ENCODE results near the gene SERGEF.

SERGEF gene

GRCh38 chr11:17960091-17960490, 52.8 kb downstream of the SERGEF start:
- FAIRE-seq, result no peak
- no peak for DNase-seq (ENCODE audit: extremely low spot score, insufficient read length, low read depth)

- DNase-seq (ENCODE audit: extremely low spot score, insufficient read length, low read depth), result no peak
- no peak for FAIRE-seq
Measured at GRCh38 chr11:17958446-17958845, 54.4 kb downstream of the SERGEF start.

GRCh38 chr11:17954395-17955252, 58.2 kb downstream of the SERGEF start:
- DNase-seq (ENCODE audit: extremely low spot score, insufficient read length, low read depth) (no peak), FAIRE-seq (no peak)

- no peak for DNase-seq (ENCODE audit: extremely low spot score, insufficient read length, low read depth)
- no peak for FAIRE-seq
Measured at GRCh38 chr11:17952487-17952886, 60.4 kb downstream of the SERGEF start.

GRCh38 chr11:17951685-17952388, 61.0 kb downstream of the SERGEF start:
- FAIRE-seq (no peak), DNase-seq (ENCODE audit: extremely low spot score, insufficient read length, low read depth) (no peak)

- no peak for DNase-seq (ENCODE audit: extremely low spot score, insufficient read length, low read depth)
- no peak for FAIRE-seq
Measured at GRCh38 chr11:17950644-17951043, 62.2 kb downstream of the SERGEF start.

- DNase-seq (ENCODE audit: extremely low spot score, insufficient read length, low read depth), result no peak
Measured at GRCh38 chr11:17948296-17948695, 64.6 kb downstream of the SERGEF start.

GRCh38 chr11:17939542-17939941, 73.3 kb downstream of the SERGEF start:
- no peak for DNase-seq (ENCODE audit: extremely low spot score, insufficient read length, low read depth)
- no peak for FAIRE-seq

More at GRCh38 chr11:17948296-17948695, 64.6 kb downstream of the SERGEF start:
- FAIRE-seq, result no peak

GRCh38 chr11:17936790-17937189, 76.1 kb downstream of the SERGEF start:
- no peak for FAIRE-seq
- DNase-seq (ENCODE audit: extremely low spot score, insufficient read length, low read depth), result no peak

- DNase-seq (ENCODE audit: extremely low spot score, insufficient read length, low read depth) (no peak), FAIRE-seq (no peak)
Measured at GRCh38 chr11:17934194-17934593, 78.7 kb downstream of the SERGEF start.

- DNase-seq (ENCODE audit: extremely low spot score, insufficient read length, low read depth), result no peak
- FAIRE-seq, result no peak
Measured at GRCh38 chr11:17933708-17934107, 79.1 kb downstream of the SERGEF start.

GRCh38 chr11:17932472-17932871, 80.4 kb downstream of the SERGEF start:
- no peak for DNase-seq (ENCODE audit: extremely low spot score, insufficient read length, low read depth)
- no peak for FAIRE-seq

- DNase-seq (ENCODE audit: extremely low spot score, insufficient read length, low read depth), result no peak
- no peak for FAIRE-seq
Measured at GRCh38 chr11:17931595-17931994, 81.3 kb downstream of the SERGEF start.

- FAIRE-seq (no peak), DNase-seq (ENCODE audit: extremely low spot score, insufficient read length, low read depth) (no peak)
Measured at GRCh38 chr11:17930544-17931125, 82.2 kb downstream of the SERGEF start.

- DNase-seq (ENCODE audit: extremely low spot score, insufficient read length, low read depth) (no peak), FAIRE-seq (no peak)
Measured at GRCh38 chr11:17929171-17929570, 83.7 kb downstream of the SERGEF start.

GRCh38 chr11:17927681-17928343, 85.0 kb downstream of the SERGEF start:
- FAIRE-seq (no peak), DNase-seq (ENCODE audit: extremely low spot score, insufficient read length, low read depth) (no peak)

GRCh38 chr11:17927041-17927440, 85.8 kb downstream of the SERGEF start:
- DNase-seq (ENCODE audit: extremely low spot score, insufficient read length, low read depth) (no peak), FAIRE-seq (no peak)

GRCh38 chr11:17924713-17925112, 88.1 kb downstream of the SERGEF start:
- FAIRE-seq (no peak), DNase-seq (ENCODE audit: extremely low spot score, insufficient read length, low read depth) (no peak)

- DNase-seq (ENCODE audit: extremely low spot score, insufficient read length, low read depth), result no peak
- no peak for FAIRE-seq
Measured at GRCh38 chr11:17923217-17923616, 89.6 kb downstream of the SERGEF start.

GRCh38 chr11:17922416-17922788, 90.4 kb downstream of the SERGEF start:
- DNase-seq (ENCODE audit: extremely low spot score, insufficient read length, low read depth) (no peak), FAIRE-seq (no peak)
